T follicular helper cell (primary cell): Measurements from ENCODE around the gene STAG1.
"Not testable (repeated sequence)": the region's sequence is repeated elsewhere in the genome, so short reads cannot be mapped to it uniquely, and the experiment has no call there.

Experiments
- DNase-seq: peaks from one replicate; pipeline ENCODE4 v3.0.0-alpha.2; 2020; ENCODE audit warnings: low read depth

STAG1 gene

DNA sequence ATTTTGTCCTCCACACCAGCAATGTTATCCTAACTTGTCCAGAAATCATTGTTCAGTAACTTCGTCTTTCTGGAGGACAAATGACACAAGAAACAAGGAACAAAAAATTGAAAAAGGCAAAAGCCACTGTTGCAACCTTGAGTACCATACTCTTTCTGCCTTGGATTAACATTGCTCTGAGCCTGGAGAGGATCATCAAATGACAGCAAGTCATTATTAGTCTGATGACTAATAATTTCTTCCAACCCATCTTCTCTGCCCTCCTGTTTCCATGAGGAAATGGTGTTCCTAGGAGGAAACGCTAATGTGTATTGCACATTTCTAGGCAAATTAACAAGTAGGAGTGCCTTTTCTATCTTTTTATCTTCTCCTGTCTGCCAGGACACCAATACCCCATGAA lies 348.1 kb downstream of the STAG1 start:
- no peak for DNase-seq

DNA sequence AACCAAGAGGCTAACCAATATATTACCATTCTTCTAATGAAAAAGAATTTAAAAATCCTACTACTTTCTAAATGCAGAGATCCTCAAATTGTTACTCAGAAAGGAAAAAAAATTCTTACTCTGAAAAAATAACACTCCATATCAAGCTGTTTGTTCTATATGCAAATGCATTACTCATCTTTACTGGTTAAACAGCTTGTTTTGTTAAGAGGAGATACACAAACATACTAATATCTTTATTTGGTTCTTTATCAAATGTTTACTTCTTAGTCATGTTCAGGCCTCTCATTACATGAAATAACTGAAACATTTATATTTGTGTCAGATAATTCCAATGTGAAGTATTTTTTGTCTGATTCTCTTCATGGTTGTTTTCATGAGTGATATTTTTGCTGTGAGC lies 355.3 kb downstream of the STAG1 start:
- DNase-seq: no peak

DNA sequence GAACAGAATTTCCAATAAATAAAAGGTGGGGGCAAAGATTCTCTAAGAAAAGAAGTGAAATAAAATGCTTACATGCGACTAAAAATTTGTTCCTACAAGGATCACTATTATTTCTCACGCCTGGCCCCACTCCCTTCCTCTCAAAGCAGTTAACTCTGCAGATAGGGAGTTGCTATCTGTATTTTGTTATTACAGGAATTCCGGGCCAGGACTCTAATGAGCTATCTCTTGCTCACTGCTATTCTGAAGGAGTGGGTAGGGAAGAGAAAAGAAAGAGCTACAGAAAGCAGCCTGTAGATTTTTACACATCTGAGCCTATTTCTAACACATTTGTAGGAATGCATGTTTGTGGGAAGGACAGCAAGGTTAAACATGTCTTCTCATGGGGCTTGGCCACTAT lies 361.6 kb downstream of the STAG1 start:
- DNase-seq: no peak

DNA sequence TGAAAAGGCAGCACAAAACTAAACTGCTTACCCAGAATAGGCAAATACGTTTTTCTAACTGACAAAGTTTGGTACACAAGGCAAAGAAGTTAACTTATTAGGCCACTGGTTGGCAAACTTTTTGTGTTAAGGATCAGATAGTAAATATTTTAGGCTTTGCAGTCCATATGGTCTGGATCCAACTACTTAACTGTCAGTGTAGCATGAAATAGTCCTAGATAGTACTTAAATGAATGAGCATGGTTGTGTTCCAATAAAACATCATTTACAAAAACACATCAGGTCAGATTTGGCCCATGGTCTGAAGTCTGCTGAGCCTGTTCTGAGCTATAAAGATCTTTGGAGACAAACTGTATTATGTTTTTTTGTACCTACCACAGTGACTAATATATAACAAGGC lies 365.1 kb downstream of the STAG1 start:
- no peak for DNase-seq

DNA sequence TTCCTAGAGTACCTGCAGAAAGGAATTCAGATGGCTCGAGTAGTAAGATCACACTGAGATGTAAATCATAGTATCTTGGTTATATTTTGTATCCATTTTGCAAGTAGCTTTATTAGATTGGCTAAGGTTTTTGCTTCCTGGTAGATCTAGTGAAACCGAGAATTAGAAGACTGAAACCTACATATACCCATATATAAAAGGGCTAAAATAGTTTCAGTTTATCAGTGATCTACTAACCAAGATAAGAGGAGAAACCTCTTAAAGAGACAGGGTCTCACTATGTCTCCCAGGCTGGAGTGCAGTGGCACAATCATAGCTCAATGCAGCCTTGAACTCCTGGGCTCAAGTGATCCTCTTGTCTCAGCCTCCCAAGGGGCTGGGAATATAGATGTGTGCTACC lies 366.7 kb downstream of the STAG1 start:
- DNase-seq: no peak

DNA sequence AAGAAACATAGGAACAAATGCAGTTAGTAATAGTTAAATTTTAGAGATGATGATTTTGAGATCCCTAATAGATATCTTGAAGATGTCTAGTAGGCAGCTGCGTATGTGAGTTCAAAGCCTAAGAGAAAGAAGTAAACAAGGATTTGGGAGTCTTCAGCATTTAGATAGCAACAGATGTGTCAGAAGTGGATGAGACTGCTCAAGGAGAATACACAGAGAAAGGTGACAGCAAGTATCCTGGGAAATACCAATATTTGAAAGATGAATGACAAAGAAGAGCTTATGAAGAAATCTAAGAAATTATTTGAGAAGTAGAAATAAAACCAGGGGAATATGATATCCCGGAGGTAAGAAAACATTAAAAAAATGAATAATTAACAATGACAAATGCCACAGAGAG lies 371.1 kb downstream of the STAG1 start:
- no peak for DNase-seq

DNA sequence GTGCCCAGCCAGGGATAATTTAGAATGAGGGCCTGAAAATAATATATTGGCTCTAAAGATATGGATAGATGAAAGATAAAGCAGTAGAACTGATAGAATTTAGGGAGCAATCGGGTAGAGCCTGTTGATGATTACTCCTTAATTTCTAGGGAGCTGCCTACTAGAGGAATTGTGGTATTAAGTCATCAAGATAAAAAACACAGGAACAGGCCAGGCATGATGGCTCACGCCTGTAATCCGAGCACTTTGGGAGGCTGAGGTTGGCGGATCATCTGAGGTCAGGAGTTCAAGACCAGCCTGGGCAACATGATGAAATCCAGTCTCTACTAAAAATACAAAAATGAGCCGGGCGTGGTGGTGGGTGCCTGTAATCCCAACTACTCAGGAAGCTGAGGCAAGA lies 371.6 kb downstream of the STAG1 start:
- no peak for DNase-seq

DNA sequence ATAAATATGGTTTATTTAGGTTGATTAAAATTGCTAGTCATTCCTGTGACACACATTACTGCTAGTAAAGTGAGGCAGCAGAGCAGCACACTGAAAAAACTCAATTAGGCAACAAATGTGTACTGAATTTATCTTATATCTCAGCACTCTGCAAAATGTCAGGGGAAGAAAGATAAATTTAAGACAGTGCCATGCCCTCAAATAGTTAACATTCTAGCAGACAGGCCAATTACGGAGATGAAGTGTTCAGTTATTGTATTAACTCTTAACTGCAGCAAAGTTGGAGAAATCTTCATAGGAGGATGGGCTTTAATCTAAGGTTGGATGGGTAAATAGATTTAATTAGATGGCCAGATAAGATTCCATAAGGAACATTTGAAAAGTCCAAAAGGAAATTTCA lies 374.2 kb downstream of the STAG1 start:
- DNase-seq: no peak

DNA sequence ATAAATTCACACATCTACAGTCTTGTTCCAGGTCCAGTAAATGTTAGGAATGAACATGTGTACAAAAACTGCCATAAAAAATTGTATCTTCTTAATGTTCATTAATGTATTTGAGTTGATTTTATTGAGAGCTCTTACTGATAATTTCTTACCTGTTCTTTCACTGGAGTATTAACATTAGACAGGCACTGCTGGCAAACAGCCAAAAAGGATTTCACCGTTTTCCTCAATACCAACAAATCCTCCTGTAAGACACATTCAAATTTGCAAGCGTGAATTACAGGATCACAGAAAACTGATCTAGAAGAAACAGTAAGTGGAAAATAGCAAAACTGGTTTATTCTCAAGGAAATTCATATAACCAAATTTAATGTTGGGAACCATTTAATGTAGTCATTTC lies 374.7 kb downstream of the STAG1 start:
- DNase-seq: no peak

DNA sequence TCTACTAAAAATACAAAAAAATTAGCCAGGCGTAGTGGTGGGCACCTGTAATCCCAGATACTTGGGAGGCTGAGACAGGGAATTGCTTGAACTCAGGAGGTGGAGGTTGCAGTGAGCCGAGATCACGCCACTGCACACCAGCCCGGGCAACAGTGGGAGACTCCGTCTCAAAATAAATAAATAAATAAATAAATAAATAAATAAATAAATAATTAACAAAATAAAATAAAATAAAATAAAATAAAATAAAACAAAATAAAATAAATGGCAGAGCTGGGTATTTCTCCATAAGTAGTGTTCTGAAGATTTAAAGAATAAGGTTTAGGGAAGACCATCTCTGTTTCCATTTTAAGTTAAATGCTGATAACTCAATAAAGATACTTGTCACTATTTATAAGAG lies 376.4 kb downstream of the STAG1 start:
- not testable (repeated sequence) for DNase-seq

DNA sequence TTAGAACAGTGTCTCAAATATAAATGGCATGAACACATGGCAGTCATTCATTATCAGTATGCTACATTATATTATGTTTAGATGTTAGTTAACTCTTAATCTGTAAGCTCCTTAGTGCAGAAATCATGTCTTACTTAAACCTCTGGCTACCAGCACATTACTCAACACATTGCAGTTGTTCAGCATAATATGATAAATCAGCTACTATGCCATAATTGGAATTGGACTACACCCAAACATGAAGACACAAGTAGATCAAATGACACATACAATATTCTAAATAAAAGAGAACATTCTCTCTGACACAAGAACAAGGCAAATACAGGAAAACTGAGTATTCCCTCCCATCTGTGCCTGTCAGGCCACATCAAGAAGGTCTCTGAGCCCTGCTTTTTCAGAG lies 385.9 kb downstream of the STAG1 start:
- no peak for DNase-seq

DNA sequence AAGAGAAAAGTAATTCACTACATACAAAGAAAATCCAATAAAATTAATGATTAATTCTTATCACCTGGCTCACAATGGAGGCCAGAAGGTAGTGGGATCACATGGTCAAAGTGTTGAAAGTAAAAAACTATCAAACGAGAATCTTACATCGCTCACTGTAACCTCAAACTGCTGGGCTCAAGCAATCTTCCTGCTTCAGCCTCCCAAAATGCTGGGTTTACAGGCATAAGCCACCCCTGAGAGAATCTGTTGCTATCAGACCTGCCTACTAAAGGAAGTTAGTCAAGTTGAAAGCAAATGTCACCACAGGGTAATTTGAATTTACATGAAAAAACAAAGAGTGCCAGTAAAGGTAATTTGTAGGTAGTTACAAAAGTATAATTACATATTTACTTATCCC lies 398.7 kb downstream of the STAG1 start:
- DNase-seq: no peak

DNA sequence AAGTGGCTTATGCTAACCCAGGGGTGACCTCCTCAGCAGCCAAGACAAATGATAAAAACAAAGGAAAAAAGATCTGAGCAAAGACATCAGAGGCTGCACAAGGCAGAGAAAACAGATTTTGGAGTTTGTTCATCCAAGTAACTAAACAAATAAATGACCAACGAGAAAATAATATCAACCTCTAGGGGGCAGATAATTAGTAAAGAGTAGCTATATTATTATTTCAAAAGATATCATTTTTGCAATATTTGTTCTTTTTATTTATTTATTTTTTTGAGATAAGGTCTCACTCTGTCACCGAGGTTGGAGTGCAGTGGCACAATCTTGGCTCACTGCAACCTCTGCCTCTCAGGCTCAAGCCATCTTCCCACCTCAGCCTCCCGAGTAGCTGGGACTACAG lies 400.3 kb downstream of the STAG1 start:
- no peak for DNase-seq

DNA sequence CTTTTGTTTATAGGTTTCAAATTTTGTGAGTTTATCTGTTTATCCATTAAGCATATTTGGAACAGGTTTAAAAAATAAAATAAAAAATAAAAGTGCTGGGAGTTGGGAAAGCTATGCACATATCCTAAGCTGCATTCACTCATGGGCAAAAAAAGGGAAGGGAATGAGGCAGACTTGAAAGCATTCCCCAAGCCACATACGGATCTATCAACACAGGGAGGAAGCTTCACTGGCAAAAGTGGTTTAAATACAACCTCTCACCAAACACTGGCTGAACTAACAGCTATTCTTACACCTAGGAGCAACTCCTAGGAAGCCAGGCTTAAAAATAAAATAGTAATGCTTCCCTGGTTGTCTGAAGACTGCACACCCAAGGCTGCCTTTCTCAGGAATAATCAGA lies 400.8 kb downstream of the STAG1 start:
- no peak for DNase-seq

DNA sequence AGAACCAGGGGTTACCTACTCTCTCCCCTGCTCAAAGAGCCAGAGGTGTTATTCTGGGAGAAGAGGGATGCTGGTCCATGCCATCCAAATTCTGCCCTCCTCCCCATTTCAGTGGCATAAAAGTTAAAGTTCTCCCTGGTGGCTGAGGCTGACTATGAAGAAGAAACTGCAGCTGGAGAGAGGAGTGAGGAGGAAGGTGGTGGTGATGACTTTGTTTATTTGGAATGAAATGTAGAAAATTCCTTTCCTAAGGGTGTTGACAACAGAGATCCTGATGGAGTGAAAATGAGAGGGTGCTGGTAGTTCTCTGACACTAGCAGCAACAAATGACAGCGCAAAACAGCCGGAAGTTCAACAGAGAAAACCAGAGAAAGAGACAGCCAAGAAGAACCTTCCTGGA lies 401.6 kb downstream of the STAG1 start:
- no peak for DNase-seq

DNA sequence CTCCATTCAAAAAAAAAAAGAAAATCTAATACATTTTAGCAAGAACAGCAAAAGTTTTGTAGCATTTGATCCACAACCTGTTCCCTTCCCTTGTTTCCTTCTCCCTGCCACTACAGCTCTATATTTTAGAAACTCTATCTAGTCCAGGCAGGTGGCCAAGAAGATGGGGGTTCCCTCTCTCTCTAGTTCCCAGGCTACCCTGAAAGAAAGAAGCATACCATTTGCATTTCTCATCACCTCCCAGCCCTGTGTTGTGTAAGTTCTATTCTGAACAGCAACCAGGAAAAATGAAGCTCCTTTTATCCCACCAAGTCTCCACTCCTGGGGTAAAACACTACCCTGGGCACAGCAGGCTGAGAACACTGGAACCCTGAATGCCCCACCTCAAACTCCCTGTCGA lies 402.0 kb downstream of the STAG1 start:
- DNase-seq: no peak

DNA sequence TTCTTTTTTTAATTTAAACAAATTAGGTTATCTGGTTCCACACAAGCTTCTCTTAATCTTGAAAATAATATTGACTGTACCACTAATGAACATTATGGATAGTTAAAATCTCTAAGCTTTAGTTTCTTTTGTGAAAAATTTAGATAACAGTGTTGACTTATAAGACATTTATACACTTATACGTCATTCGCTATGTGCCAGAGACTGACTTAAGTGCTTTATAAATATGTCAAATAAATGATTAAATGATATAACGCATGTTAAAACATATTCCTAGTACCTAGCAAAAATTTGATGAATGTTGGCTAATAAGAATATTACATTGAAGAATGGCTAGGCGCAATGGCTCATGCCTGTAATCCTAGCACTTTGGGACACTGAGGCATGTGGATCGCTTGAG lies 405.7 kb downstream of the STAG1 start:
- DNase-seq: no peak

DNA sequence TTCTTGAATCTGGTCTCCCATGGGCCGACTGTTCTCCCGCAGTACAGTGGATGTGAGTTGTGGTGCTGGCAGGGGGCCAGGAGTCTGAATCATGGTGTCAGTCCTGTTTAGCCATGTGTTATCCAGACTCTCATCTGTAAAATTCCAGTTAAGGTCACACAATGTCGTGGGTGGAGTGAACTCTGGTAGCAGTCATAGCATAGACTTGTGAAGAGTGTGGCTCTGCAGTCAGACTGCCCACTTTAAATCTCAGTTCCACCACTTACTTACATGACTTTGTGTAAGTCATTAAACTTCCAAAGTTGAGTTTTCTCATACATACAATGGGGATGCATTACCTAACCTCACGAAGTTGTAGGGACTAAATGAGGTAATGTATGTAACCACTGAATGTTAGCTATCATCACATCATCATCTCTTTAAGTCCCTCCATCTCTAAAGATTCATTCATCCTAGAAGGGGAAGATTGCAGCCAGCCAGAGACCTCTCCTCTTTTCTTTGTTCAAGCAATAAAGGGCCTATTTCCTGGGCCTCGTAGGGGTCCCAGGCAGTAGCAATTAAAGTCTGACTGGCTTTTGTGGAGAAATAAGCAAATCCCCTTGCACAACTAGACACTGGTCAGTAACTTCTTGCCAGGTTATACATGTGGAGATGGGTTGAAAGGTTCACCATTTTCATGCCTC lies 408.2 kb downstream of the STAG1 start:
- DNase-seq: no peak

DNA sequence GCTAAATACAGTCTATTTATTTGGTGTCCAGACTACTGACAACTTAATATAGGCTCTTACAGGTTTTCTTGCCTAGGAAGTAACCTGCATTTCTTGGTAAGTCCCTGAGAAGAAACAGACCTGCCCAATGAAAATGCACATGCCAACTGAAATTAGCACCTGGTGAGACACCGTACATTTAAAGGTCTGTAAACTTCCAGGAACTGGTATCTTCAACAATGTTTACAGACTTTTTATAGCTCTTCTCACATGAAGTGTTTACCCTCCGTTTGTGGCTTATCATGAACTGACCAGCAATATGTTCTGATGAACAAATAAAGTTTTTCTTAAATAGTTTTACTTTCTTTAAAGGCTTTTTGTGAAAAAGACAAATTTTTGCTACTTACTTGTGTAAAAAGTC lies 408.7 kb downstream of the STAG1 start:
- no peak for DNase-seq

DNA sequence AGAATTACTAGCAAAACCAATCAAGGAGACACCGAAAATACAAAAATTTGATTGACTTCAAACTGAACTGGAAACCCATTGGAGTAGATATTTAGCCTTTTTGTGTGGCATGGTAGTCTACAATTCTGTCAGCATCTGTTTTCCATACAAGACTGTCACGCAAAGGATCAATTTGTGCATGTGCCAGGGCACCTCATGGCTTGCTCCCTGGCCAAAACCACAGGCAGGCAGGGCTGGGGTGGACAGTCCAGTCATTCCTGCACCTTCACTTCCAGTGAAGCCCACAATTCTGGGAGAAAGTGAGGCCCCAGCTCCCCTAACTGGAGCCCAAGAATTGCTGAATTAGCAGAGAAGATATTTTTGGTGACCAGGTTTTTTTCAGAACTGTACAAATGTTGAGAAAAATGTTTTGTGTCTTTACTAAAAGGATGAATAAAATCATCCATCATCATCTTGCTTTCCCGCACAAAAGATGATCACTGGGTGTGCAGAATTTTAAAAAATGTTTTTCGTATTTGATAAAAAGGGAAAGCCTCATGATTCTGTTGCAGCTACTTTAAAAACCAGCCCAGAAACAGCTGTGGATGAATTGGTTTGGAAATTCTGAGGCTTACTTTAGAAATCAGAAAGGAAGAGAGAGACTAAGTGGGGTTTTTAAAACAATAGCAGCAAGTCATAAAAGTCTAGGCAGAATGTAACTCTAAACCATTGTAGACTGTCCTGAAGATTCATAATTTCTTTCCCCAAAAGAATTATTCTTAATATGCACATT lies 415.7 kb downstream of the STAG1 start:
- no peak for DNase-seq

DNA sequence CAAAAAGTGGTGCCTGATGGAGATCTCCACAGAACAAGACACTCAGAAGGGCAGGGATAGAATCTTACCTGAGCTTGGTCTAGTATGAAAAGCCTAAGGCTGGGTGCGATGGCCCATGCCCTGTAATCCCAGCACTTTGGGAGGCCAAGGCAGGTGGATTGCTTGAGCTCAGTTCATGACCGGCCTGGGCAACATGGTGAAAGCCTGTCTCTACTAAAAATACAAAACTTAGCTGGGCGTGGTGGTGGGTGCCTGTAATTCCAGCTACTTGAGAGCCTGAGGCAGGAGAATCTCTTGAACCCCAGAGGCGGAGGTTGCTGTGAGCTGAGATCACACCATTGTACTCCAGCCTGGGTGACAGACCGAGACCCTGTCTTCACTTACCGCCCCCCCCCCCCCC lies 417.5 kb downstream of the STAG1 start:
- DNase-seq: not testable (repeated sequence)

DNA sequence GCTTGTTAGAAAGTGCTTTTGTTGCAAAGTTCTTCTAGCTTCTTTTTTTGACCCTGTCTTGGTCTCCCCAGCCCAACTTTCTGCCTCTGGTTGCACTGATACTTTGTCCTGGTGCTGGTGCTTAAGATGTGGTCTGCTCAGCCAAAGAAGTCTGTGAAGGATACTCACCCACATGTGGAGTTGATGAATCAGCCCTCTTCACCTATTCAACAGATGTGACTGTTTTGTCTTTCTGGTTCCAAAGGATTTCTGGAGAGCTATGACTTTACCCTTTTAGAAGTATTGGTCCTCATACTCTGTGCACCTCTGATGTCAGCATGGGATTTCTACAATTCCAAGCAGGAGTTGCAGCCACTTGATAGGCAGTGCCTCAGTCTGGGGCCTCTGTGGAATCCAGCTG lies 418.0 kb downstream of the STAG1 start:
- no peak for DNase-seq

DNA sequence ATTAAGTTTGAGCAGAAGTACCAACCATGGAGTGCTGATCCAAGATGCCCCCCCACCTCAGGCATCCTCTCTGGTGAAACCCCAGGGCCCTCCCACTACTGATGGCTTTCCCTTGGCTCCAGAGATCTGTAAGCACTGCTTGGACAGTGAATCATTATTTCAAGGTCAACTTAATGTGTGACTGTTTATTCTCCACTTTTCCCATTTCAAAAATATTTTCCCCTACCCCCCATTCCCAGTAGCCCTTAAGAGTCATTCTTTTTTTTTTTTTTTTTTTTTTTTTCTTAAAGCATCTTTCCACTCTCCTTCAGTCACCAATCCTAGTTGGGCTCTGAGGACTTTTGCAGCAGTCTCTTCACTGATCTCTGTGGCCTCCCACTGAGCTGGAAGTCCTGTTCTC lies 419.4 kb downstream of the STAG1 start:
- DNase-seq: no peak

DNA sequence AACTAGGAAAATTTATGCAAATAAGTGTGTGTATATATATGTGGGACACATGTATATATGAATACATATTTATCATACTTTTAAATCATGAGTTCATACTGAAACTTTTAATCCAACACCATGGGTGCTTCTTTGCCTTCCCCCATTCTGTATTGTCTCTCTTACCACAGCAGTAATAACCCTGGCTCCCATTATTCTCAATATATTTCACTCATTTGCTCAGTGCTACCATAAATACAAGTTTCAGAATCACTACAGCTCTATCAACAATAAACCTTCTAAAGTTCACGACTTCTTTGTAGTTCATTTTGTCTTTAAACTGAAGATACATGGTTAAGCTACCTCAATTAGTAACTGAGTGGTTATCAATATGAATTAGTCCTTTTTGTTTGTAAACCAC lies 419.9 kb downstream of the STAG1 start:
- no peak for DNase-seq
